SK-N-MC (cell line): Measurements from ENCODE around the gene TMEM245.

Source experiments
- EZH2 ChIP-seq: fragments of 200-600 bp; sonication (generic); IDR thresholded peaks from one replicate; pipeline ENCODE4 v1.6.1; 2017; ENCODE audit warnings: antibody characterized with exemption
- POLR2AphosphoS5 ChIP-seq: IDR thresholded peaks from 2 replicates; pipeline ENCODE4 v1.6.1; 2012; ENCODE audit warnings: mild to moderate bottlenecking, low read depth, low read length, borderline replicate concordance

DNA sequence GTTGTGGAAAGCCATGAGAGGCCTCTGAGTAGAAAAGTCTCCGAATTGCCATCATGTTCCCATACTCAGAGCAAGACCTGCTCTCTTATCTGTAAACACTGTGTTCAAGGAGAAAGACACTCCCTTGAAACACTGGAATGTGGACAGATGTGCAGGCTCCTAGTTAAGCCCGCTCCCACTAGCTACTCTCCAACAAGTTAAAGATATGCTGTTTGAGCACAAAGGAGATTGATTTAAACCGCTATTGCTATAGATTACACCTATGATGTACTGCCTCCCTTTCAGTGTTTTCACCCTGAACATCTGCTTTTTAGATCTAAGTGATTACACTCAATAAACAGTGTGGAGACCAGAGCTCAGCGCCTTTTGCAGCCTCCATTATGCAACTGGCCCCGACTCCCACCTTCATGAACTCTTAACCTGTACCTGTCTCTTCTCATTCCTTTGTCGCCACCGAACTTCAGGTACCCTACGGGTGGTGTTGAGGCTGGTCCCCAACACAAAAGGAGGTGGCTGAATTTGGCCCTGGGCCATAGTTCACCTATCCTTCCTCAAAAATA is 47.5 kb downstream of the TMEM245 start:
- TF ChIP-seq POLR2AphosphoS5 (no peak), EZH2 (no peak)
